Measurements from ENCODE around the gene EBF3. TPM values are rescaled to one million over a fixed set of nuclear protein-coding genes. Genes with fewer than 3 reads are reported as not detected.

The EBF3 gene
- total RNA-seq, 1 donor from 2014 or later: 38.9 TPM

DNA sequence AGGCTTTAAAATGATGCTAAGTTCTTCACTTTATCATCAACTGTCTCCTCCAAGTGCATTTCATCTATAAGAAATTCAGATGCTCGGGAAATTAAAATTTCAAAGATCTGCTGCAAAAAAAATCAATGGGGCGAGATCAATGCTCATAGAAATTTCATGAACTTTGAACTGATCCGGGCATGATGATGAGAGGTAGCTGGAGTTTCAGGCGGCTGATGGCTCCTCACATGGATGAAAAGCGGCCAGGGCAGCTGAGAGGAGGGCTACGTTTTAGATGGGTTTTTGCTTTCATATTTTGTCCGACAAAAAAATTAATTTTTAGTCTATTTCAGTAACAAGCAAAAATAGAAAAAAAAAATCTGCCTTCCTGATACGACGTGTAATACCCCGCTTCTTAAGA lies 109.9 kb downstream of the EBF3 start:
- DNase-seq (ENCODE audit: low spot score) (no peak), ATAC-seq (no peak)
- intact Hi-C loops (cut with DNase I): no loop called here

DNA sequence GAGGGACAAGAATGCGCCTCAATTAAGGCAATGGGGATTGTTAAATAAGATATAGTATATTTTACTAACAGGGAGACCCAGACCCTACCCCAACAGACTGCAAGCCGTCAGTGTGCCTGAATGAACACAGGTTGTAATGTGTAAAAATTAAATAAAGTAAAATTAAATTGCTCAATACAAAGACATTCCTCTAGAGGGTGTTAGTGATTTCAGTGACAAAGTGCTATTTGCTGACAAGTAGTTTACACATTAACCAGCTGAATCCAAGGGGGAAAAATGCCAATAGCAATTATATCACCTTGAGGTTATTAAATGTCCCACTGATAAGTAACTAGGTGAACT lies 110.5 kb downstream of the EBF3 start:
- DNase-seq (ENCODE audit: low spot score) (no peak), ATAC-seq (no peak)
- intact Hi-C loops (cut with DNase I): no loop called here

DNA sequence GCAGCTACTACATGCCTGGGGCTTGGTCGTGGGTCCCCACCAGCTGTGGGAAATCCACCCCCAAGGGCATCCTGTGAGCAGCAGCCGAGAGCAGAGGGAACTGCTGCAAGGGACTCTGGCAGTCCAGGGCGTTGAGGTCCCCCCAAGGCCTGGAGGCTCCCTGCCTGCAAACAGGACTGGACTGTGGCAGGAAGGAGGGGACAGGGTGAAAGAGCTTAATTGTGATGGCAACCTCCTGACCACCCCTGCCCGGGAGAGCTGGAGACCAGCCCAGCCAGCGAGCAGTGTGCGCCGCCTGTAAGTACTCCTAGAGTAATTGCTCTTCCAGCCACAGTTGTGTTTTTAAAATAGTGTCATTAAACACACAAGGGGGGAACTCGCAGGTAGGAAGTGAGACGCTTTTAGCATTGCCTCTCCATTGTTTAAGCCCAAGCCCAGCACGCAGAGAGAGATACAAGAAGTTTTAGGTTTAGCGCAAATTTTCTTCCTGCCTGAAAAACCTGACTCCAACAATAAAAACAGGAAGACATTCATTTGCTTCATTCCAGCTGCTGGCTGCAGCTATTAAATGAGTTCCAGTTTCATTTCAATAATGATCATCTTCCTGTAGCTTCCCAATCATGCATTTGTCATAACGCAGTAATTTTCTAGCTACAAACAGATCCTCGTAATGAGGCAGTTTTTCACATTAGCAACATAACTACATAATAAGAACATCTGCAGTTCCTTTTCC lies 111.1 kb downstream of the EBF3 start:
- no peak for DNase-seq (ENCODE audit: low spot score)
- ATAC-seq: no peak
- intact Hi-C loops (cut with DNase I): no loop called here

DNA sequence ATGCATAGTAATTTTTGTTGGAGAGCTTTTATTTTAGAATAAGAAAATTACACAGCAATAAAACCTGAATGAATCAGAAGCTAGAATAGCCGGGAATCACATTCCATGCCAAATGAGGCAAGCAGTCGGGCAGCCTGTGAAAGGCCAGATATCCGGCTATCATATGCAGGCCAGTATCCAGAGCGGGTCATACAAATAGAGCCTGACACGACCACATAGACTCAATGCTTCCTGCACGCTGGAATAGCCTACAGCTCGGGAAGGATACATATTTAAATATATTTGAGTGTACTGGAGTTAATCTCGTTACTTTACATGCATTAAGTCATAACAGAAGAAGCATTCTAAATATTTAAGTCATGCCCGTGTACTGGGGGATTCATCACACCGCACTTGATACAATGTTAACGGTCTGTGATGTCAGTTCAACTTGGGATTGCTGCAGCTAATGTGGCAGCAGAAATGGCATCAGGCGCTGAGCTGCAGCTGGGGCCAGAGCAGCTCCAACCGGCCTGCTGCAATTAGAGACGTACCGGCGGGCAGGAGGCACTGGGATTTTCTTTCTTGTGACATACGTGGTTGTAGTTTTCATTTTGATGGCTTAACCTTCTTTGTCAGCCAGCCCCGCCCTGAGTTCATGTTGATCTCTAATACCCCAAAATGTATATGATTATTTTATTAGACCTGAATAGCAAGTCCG lies 112.0 kb downstream of the EBF3 start:
- ATAC-seq: no peak
- intact Hi-C loops (cut with DNase I): no loop called here
- peak; percentile 42 for DNase-seq (ENCODE audit: low spot score)

GRCh38 chr10:129850790-129851189 lies 113.3 kb downstream of the EBF3 start:
- intact Hi-C loops (cut with DNase I): no loop called here
- ATAC-seq: no peak
- DNase-seq (ENCODE audit: low spot score): peak; percentile 49

DNA sequence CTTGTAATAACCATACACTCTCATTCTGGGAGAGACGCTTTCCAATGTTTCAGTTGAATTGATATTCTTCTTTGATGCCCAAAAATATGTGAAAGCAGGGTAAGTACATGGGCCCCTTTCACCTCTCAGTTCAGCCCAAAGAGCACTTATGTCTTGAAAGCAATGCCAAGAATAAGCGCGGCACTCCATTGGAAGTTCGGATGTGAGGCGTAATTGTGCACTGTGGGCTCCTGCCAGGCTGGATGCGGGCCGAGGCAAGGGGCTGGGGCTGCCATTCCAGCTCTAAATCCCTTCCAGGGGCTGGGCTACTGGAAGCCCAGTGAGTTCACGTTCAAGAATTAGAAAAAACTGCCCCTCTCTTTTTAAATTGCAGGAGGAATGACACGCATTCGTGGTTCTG lies 113.8 kb downstream of the EBF3 start:
- ATAC-seq (no peak), DNase-seq (ENCODE audit: low spot score) (peak; percentile 45)
- intact Hi-C loops (cut with DNase I): no loop called here

DNA sequence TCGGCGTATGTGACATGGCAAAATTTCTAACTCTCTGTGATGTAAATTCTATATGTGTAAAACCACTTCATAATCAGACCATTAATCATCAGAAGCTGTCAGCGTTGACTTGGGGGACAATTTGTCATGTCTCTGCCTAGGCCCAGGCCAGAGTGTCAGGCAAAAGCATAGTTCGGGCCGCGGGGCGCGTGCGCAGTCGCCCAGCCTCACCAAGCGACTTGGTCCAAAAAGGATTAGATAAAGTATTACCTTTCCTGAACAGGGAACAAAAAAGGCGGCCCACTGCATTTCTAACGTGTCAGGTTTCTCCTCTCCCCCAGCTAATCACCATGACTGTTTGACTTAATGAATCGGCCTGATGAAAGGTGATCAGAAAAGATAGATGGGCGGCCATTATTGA lies 114.2 kb downstream of the EBF3 start:
- DNase-seq (ENCODE audit: low spot score) (peak; percentile 42), ATAC-seq (no peak)
- intact Hi-C loops (cut with DNase I): no loop called here

GRCh38 chr10:129849452-129849750 lies 114.7 kb downstream of the EBF3 start:
- DNase-seq (ENCODE audit: low spot score): peak; percentile 49
- no peak for ATAC-seq
- intact Hi-C loops (cut with DNase I): no loop called here

- no peak for ATAC-seq
- peak; percentile 36 for DNase-seq (ENCODE audit: low spot score)
- intact Hi-C loops (cut with DNase I): no loop called here
Measured at GRCh38 chr10:129848696-129849451, 115.2 kb downstream of the EBF3 start.

DNA sequence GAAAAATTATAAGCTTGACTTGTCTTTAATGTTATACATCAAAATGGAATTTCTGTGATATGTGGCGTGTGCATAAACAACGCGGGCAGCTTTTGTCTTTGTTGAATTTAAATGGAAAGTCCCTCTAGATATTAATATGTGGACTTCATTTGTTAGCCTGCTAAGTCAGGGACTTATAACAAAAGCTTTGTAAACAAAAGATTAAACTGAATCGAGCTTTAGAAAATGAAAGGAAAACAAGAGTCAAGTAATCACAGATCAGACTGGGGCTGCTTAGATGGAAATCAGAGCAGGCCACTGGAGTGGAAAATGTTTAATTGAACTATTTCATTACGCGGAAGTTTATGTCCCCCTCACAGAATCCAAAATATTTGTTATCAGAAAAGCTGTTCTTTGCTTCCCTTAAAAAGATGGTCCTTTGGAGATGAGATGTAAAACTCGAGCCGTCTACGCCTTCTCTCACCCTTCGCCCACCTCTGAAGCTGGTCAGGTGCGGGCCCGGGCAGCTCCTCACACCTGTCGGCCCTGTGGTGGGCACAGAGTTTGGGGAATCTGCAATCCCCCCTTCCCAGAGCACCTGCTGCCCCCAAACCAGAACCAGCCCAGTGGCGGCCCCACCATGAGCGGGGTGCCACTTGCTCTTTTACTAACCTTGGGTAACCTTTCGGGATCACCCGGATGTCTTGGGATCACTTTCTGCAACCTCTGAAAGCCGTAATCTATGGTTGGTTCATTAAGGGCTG lies 116.2 kb downstream of the EBF3 start:
- intact Hi-C loops (cut with DNase I): no loop called here
- DNase-seq (ENCODE audit: low spot score): no peak
- ATAC-seq: no peak

DNA sequence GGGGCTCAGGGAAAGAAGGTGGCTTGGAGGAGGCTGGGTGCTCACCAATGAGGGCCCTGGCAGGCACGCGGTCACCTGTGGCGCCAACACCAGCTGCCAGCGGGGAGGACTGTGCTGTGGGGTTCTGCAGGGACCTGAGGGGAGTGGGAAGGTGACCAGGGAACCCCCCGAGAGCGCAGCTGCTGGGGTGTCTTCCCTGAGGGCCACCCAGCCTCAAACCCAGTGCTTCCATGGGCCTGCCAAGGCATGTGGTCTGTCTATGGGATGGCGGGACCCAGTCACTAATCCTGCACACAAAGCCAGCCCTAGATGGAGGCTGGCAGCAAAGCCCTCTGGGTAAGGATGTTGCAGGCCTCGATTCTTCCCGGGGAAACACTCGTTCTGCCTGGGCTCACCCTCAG lies 117.1 kb downstream of the EBF3 start:
- no peak for ATAC-seq
- intact Hi-C loops (cut with DNase I): no loop called here
- DNase-seq (ENCODE audit: low spot score): no peak

DNA sequence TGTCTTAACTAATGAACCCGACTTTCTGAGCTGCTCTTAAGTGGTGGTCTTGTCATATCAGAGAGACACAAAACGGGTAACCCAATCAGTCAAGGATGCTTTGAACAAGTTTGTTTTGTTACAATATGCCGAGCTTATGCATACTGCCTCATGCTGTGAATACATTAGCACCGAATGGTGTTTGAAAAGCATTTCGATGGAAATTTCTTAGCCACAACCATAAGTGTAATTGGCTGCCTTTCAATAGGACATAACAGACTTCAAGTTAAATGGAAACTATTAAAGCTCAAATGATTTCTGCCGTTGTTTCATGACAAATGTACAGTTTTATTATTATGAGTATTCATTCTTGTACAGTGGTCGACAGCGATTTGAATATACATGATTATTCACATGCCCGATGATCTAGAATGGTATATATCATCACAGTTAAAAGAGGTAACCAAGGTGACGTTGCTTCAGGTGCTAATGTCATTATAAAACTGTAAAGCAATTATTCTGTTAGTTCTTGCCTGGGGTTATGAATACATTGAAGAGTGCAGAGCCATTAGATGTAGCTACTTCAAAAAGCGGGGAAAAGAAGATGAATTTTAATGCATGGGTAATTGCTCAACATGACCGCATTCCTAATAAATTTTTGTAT lies 118.8 kb downstream of the EBF3 start:
- intact Hi-C loops (cut with DNase I): no loop called here
- no peak for ATAC-seq
- no peak for DNase-seq (ENCODE audit: low spot score)

DNA sequence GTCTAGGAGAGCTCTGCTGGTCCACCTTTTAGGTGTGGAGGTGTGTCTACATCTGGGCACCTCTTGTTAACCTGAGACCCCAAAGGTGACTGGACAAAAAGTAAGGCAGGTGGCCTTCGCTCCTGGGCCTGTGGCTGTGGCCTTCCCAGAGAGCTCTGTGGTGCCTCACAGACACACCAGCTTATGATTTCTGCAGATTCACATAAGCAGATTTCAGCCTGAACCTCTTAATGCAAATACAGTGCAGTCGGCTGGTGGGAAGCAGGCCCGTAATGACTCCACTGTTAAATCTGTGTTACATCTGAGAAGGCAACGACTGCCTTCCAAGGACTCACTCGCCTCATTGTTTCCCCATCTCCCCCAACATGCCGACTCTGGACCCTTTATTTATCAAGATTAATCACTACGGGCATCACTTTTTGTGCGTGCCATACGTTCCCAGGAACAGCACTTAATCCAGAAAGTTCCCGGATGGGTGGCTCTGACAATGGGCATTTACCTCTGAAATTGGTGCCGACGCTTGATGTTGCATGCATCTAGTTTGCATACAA lies 119.8 kb downstream of the EBF3 start:
- ATAC-seq (no peak), DNase-seq (ENCODE audit: low spot score) (no peak)

DNA sequence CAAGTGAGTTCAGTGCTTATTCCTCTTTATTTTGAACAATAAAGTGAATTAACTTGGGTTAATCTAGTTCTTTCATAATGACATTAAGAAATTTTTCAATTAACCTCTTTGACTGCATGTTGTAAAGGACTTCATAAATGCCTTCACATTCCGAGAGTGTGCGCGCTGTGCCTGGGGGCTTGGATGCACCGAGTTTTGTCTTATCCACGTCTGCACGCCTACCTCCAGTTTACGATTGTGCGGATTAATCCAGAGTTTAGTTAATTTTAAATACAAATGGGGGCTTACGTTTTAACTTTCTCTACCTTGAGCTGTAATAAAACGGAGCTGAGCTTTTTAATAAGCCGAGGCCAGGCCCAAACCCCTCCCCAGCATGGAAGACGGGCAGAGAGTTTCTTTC lies 120.4 kb downstream of the EBF3 start:
- intact Hi-C loops (cut with DNase I): no loop called here
- DNase-seq (ENCODE audit: low spot score) (no peak), ATAC-seq (no peak)

More for the DNA sequence above, 119.8 kb downstream of the EBF3 start:
- intact Hi-C loops (cut with DNase I): no loop called here

GRCh38 chr10:129843131-129843541 lies 120.9 kb downstream of the EBF3 start:
- DNase-seq (ENCODE audit: low spot score): no peak
- intact Hi-C loops (cut with DNase I): no loop called here
- ATAC-seq: no peak

GRCh38 chr10:129842031-129842430 lies 122.0 kb downstream of the EBF3 start:
- ATAC-seq: no peak
- DNase-seq (ENCODE audit: low spot score): no peak
- intact Hi-C loops (cut with DNase I): no loop called here

DNA sequence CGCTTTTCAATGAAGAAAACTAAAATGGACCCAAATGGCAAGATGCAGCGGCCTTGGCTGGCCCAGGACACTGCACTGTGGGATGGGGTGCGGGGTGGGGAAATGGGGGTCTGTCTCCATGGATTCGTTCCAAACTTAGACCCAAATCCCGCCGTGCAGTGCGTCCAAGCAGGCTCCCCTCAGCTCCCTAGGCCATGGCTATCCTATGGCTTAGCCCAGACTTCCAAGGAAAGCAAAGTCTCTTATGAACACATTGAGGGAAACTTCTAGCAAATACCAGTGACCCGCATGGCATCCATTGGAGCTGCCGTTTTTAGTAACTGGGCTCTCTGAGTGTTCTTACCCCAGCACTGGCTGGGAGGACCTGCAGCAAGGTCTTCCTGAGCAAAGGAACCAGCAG lies 122.5 kb downstream of the EBF3 start:
- DNase-seq (ENCODE audit: low spot score): no peak
- intact Hi-C loops (cut with DNase I): no loop called here
- ATAC-seq: no peak

- no peak for DNase-seq (ENCODE audit: low spot score)
- intact Hi-C loops (cut with DNase I): no loop called here
- ATAC-seq: no peak
Measured at GRCh38 chr10:129841071-129841470, 123.0 kb downstream of the EBF3 start.

DNA sequence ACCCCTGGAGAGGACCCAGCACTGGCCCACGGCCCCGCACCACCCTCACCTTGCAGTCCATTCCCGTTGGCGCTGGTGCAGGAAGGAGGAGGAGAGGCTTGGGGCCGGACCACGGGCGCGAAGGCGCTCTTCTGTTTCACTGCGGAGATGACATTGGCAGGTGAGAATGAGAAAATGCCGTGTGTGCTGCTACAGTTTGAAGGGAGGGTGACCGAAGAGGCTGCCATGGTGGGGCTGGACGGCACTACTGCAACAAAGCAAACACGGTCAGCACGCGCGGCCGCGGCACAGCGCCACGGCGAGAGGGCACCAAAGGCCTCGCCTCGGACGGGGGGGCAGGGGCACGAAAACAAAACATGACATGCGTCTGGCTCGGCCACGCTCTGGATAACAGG lies 123.9 kb downstream of the EBF3 start:
- DNase-seq (ENCODE audit: low spot score) (no peak), ATAC-seq (no peak)
- intact Hi-C loops (cut with DNase I): no loop called here
